Subcutaneous adipose tissue (tissue), 4 donors: ENCODE measurements around the gene MMP15. TPM values are rescaled to one million over a fixed set of nuclear protein-coding genes. Genes with fewer than 3 reads are reported as not detected.

ENCODE experiments used
- total RNA-seq, 4 donors: library from RNA; depleted of rRNA; stranded (reverse); fragments of >200 nt; gene quantifications; one replicate each; pipeline ENCODE4 v1.1.0, GENCODE V29; 2016
- TF ChIP-seq, protein P1 (sequence below): fragments of 450-650 bp; IDR thresholded peaks from one replicate; pipeline ENCODE4 v1.5.1; 2016; ENCODE audit warnings: low read depth, mild to moderate bottlenecking, control low read depth, antibody characterized with exemption, moderate library complexity

Gene MMP15
- total RNA-seq: 10 to 100 TPM in 1 of 4 donors, 1 to 10 TPM in 3; 2.0 to 26.6 (median 3.4) TPM

DNA sequence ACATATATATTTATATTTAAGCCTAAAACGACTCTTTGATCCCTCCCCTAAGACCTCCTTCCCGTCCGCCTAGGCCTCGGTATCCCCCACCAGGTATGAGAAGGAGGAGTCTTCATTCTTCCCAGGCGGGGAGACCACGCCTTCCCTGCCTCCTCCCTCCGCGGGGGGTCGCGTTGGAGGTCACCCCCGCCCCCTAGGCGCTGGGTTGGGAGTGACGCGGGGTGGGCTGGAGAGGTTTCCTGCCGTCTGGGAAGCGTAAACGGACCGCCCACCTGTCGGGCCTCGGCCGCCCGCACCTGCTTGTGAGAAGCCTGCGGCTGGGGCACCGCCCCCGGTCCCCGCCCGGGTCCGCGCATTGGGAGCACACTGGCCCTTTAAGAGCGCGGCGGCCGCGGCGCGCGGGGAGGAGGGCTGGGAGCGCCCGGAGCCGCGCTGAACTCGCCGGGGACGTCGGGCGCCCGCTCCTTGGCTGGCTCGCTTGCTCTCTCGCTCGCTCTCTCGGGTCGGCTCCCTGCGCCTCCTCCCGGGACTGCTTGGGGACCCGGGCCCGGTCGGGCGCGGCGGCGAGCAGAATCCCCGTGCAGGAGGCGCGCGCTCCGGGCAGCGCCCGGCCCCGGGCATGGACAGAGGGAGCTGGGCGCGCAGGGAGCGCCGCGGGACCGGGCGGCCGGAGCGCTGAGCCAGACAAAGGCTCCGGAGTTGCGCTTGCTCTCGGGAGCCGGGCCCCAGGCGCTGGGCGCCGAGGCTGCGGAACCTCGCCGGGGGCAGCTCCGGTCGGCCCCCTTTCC, at the start of gene MMP15:
MMP15 (plus strand) TSS at position 404 of the 788 bp plus-strand sequence. CDS start 597 bp downstream, outside the sequence.
- TF ChIP-seq, protein P1, sequence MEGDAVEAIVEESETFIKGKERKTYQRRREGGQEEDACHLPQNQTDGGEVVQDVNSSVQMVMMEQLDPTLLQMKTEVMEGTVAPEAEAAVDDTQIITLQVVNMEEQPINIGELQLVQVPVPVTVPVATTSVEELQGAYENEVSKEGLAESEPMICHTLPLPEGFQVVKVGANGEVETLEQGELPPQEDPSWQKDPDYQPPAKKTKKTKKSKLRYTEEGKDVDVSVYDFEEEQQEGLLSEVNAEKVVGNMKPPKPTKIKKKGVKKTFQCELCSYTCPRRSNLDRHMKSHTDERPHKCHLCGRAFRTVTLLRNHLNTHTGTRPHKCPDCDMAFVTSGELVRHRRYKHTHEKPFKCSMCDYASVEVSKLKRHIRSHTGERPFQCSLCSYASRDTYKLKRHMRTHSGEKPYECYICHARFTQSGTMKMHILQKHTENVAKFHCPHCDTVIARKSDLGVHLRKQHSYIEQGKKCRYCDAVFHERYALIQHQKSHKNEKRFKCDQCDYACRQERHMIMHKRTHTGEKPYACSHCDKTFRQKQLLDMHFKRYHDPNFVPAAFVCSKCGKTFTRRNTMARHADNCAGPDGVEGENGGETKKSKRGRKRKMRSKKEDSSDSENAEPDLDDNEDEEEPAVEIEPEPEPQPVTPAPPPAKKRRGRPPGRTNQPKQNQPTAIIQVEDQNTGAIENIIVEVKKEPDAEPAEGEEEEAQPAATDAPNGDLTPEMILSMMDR: no peak

- TF ChIP-seq, protein P1: no peak
Observed at GRCh38 chr16:57976331-57976796, 49.2 kb upstream of the MMP15 start.

- TF ChIP-seq, protein P1: no peak
Observed at GRCh38 chr16:57977418-57978069, 48.0 kb upstream of the MMP15 start.

DNA sequence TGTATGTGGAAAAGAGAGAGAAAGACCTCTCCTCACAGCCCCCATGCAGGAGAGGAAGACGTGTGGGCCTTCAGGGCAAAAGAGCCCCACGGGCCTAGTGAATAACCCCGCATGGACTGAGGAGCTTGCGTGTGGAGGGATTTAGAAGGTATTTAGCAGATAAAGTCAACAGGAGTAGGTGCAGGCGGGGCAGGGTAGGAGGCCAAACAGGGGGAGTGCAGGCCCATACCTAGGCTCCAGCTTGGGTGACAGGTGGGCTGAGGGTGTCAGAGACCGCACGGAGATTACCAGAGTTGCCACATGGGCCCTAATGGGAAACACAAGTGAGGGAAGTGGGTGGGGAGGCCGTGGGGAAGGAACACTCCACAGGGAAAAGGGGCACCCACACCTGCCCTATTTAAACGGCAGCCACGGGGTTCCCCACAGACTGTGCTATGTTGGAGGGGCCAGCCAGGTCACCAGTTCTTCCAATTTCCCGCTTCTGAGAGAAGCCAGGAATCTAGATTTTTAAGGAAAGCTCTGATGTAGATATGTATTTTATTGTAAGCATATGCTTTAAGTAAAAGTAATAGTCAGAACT, 46.5 kb upstream of the MMP15 start:
- TF ChIP-seq, protein P1: no peak

DNA sequence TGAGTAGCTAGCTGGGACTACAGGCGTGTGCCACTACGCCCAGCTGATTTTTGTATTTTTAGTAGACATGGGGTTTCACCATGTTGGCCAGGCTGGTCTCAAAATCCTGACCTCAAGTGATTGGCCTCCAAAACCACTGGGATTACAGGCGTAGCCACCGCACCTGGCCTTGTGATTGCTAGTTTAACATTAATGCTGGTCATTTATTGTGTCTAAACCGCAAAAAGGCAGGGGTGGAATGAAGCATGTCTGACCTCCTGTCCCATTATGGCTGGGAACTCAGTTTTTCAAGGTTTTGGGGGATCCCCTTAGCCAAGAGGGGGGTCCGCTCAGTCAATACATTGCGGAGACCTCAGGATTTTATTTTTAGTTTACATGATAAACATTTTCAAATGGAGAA, 43.9 kb upstream of the MMP15 start:
- TF ChIP-seq, protein P1: no peak

DNA sequence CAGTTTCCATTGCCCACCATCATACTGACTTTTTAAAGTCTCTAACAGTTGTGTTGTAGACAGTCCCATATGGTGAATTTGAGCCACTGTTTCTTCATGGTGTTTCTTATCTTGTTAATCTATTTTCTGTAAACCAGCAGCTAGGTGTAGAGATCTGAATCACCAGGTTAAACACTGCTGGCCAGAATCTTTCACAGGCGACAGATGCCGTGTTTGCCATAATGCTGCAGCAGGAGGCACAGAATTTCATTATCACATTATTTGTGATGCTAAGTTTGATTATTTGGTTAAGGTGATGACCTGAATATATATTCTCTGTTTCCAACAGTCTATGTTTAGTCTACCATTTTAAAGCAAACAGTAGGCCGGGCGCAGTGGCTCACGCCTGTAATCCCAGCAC, 43.2 kb upstream of the MMP15 start:
- TF ChIP-seq, protein P1: no peak
